Measurements from ENCODE around the gene KRTAP5-6.

Gene KRTAP5-6

GRCh38 chr11:1746511-1746931, 49.5 kb downstream of the KRTAP5-6 start:
- no peak for TF ChIP-seq TCF12 (IDR thresholded peaks at IDR 0.05; ENCODE audit: low read depth)
- TF ChIP-seq, protein P1, sequence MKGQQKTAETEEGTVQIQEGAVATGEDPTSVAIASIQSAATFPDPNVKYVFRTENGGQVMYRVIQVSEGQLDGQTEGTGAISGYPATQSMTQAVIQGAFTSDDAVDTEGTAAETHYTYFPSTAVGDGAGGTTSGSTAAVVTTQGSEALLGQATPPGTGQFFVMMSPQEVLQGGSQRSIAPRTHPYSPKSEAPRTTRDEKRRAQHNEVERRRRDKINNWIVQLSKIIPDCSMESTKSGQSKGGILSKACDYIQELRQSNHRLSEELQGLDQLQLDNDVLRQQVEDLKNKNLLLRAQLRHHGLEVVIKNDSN (IDR thresholded peaks at IDR 0.05) = no peak
- TF ChIP-seq RAD21 (IDR thresholded peaks at IDR 0.05; ENCODE audit: low read depth) = no peak
- TF ChIP-seq TAF1 (IDR thresholded peaks at IDR 0.05; ENCODE audit: low read depth) = no peak
- TF ChIP-seq TEAD4 (IDR thresholded peaks at IDR 0.05) = no peak
- no peak for TF ChIP-seq REST (IDR thresholded peaks at IDR 0.05; ENCODE audit: low read depth)
- no peak for TF ChIP-seq CREB1 (IDR thresholded peaks at IDR 0.05; ENCODE audit: low read depth)
- no peak for TF ChIP-seq EP300 (IDR thresholded peaks at IDR 0.05; ENCODE audit: borderline replicate concordance)
- TF ChIP-seq FOXM1 (IDR thresholded peaks at IDR 0.05; ENCODE audit: borderline replicate concordance, low read depth) = no peak
- TF ChIP-seq NFIC (IDR thresholded peaks at IDR 0.05) = no peak
- TF ChIP-seq, protein P2, sequence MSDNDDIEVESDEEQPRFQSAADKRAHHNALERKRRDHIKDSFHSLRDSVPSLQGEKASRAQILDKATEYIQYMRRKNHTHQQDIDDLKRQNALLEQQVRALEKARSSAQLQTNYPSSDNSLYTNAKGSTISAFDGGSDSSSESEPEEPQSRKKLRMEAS (IDR thresholded peaks at IDR 0.05) = no peak
- TF ChIP-seq YY1 (IDR thresholded peaks at IDR 0.05; ENCODE audit: low read depth) = no peak

DNA sequence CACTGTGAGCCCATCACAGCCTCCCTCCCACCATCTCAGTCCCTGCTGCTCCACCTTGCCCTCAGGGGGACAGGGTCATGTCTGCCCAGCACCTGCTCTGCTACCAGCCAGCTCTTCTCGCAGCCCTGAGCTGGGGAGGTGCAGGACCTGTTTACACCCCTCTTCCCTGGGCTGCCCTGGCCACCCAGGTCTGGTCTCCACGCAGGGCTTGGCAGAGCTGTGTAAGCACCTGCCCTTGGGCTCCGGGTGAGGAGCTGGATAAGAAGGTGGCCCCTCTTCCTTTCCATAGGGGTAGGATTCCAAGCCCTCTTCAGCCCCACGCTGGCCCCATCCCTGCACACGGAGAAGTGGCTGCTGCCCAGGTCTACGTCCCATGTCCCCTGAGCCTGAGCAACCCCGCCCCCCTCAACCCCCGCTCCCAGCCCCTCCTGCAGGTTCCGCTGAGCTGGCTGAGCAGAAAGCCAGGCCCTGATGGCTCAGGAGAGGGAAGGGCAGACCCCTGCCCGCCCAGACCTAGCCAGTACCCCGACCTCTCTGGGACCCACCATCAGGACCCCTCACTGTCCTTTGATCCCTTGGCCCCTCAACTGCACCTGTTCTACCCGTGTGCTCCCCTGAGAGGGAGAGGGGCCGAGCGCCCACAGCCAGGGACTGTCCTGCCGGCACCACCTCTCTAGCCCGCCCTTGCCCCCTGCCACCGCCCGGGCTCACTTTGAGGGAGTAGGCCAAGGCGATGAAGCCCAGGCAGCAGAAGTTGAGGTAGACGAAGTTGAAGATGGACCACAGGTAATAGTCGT, 50.2 kb downstream of the KRTAP5-6 start:
- TF ChIP-seq RAD21 (IDR thresholded peaks at IDR 0.05; ENCODE audit: low read depth) (no peak), FOXM1 (IDR thresholded peaks at IDR 0.05; ENCODE audit: borderline replicate concordance, low read depth) (no peak), TEAD4 (IDR thresholded peaks at IDR 0.05) (no peak), TAF1 (IDR thresholded peaks at IDR 0.05; ENCODE audit: low read depth) (no peak), NFIC (IDR thresholded peaks at IDR 0.05) (no peak), TCF12 (IDR thresholded peaks at IDR 0.05; ENCODE audit: low read depth) (no peak), ZBTB7A (IDR thresholded peaks at IDR 0.05; ENCODE audit: low read depth) (no peak), CEBPB (IDR thresholded peaks at IDR 0.05) (no peak), EGR1 (IDR thresholded peaks at IDR 0.05) (no peak), CREB1 (IDR thresholded peaks at IDR 0.05; ENCODE audit: low read depth) (no peak), YY1 (IDR thresholded peaks at IDR 0.05; ENCODE audit: low read depth) (no peak), REST (IDR thresholded peaks at IDR 0.05; ENCODE audit: low read depth) (no peak), EP300 (IDR thresholded peaks at IDR 0.05; ENCODE audit: borderline replicate concordance) (no peak)
- TF ChIP-seq, protein P1 (IDR thresholded peaks at IDR 0.05) = no peak
- TF ChIP-seq, protein P2 (IDR thresholded peaks at IDR 0.05) = no peak
